GM10248 (cell line): Measurements from ENCODE around the gene SURF2.

Experiments used
- CTCF ChIA-PET: fragments of 300-600 bp; sonication (Branson Sonifier 250); formaldehyde crosslinking; extraction: SDS; loops from one replicate; lab custom pipeline; 2021; ENCODE audit warnings: antibody characterized with exemption; lab: Yijun Ruan, JAX
- POLR2A ChIA-PET: fragments of 350-650 bp; sonication (Branson Sonifier 250); formaldehyde crosslinking; extraction: SDS; loops from one replicate; lab custom pipeline; 2020; ENCODE audit warnings: antibody characterized with exemption; lab: Yijun Ruan, JAX
- DNase-seq: peaks from one replicate; pipeline ENCODE4 v3.0.0; 2012; ENCODE audit errors: extremely low spot score
- CTCF ChIP-seq: IDR thresholded peaks from 2 replicates; pipeline ENCODE4 v1.5.1; 2012; ENCODE audit warnings: mild to moderate bottlenecking, low read depth; ENCODE audit errors: extremely low read depth, missing control alignments, control extremely low read depth

SURF2 gene

GRCh38 chr9:133369933-133370332 is 13.6 kb downstream of the SURF2 start:
- CTCF ChIA-PET, result interaction anchor here (1.5 kb wide), 1 partner anchor 30 kb away, joined by 4 read pairs; no protein-coding TSS in a partner anchor
- POLR2A ChIA-PET, result interaction anchor here (3.1 kb wide), 1 partner anchor 15 kb away, joined by 21 read pairs; the partner anchor contains the start of genes SURF1 and SURF2
- no peak for DNase-seq
- no peak for TF ChIP-seq CTCF

GRCh38 chr9:133370685-133371084 is 14.3 kb downstream of the SURF2 start:
- CTCF ChIA-PET, result interaction anchor here (0.9 to 4.8 kb wide), 9 partner anchors 8 to 185 kb away, joined by 3 to 22 read pairs (median 5); partner anchors contain the start of genes SLC2A6, SURF1 and SURF2
- no peak for DNase-seq
- no peak for TF ChIP-seq CTCF
- POLR2A ChIA-PET, result interaction anchor here (1.2 to 3.5 kb wide), 5 partner anchors 7 to 89 kb away, joined by 5 to 21 read pairs (median 7); partner anchors contain the start of genes CACFD1, MED22, RPL7A and SURF1

- no peak for DNase-seq
- peak; percentile 33 for TF ChIP-seq CTCF
- POLR2A ChIA-PET, result interaction anchor here (1.2 to 3.5 kb wide), 6 partner anchors 8 to 88 kb away, joined by 5 to 21 read pairs (median 7); partner anchors contain the start of genes CACFD1, MED22, RPL7A and SURF1
- CTCF ChIA-PET, result interaction anchor here (0.7 to 4.8 kb wide), 13 partner anchors 8 to 227 kb away, joined by 3 to 22 read pairs (median 4); partner anchors contain the start of genes SLC2A6, SURF1 and SURF2
These were observed 14.9 kb downstream of the SURF2 start for GRCh38 chr9:133371261-133371711.

GRCh38 chr9:133372144-133372543 is 15.8 kb downstream of the SURF2 start:
- no peak for TF ChIP-seq CTCF
- ChIA-PET POLR2A (interaction anchor here (1.2 to 3.5 kb wide), 5 partner anchors 9 to 32 kb away, joined by 3 to 21 read pairs (median 7); partner anchors contain the start of genes MED22, RPL7A, SURF1 and SURF2), CTCF (interaction anchor here (0.7 to 4.8 kb wide), 9 partner anchors 9 to 228 kb away, joined by 3 to 22 read pairs (median 5); partner anchors contain the start of genes SURF1 and SURF2)
- DNase-seq, result no peak

- no peak for TF ChIP-seq CTCF
- ChIA-PET CTCF (interaction anchor here (1.1 to 4.8 kb wide), 3 partner anchors 12 to 112 kb away, joined by 3 to 22 read pairs (median 5); no protein-coding TSS in a partner anchor), POLR2A (interaction anchor here (1.2 to 2.5 kb wide), 3 partner anchors 11 to 45 kb away, joined by 3 to 10 read pairs (median 3); partner anchors contain the start of genes MED22 and RPL7A)
- no peak for DNase-seq
These were observed 18.3 kb downstream of the SURF2 start for GRCh38 chr9:133374612-133375115.

- ChIA-PET CTCF (interaction anchor here (1.1 to 4.8 kb wide), 3 partner anchors 12 to 111 kb away, joined by 3 to 22 read pairs (median 5); no protein-coding TSS in a partner anchor), POLR2A (interaction anchor here (1.2 to 2.5 kb wide), 3 partner anchors 12 to 45 kb away, joined by 3 to 10 read pairs (median 3); partner anchors contain the start of genes MED22 and RPL7A)
- peak; percentile 39 for DNase-seq
- peak; percentile 38 for TF ChIP-seq CTCF
These were observed 18.9 kb downstream of the SURF2 start for GRCh38 chr9:133375116-133375723.
